ENCODE data around the gene EFNB2. TPM values are rescaled to one million over a fixed set of nuclear protein-coding genes. Genes with fewer than 3 reads are reported as not detected.

The EFNB2 gene
- total and polyA plus RNA-seq, 9 of the 15 experiments (the other 6 are each of a cell fraction or from before 2014, with no cell fraction given), result 0.01 to 0.29 (median 0.18) TPM

- TF ChIP-seq, protein P1, sequence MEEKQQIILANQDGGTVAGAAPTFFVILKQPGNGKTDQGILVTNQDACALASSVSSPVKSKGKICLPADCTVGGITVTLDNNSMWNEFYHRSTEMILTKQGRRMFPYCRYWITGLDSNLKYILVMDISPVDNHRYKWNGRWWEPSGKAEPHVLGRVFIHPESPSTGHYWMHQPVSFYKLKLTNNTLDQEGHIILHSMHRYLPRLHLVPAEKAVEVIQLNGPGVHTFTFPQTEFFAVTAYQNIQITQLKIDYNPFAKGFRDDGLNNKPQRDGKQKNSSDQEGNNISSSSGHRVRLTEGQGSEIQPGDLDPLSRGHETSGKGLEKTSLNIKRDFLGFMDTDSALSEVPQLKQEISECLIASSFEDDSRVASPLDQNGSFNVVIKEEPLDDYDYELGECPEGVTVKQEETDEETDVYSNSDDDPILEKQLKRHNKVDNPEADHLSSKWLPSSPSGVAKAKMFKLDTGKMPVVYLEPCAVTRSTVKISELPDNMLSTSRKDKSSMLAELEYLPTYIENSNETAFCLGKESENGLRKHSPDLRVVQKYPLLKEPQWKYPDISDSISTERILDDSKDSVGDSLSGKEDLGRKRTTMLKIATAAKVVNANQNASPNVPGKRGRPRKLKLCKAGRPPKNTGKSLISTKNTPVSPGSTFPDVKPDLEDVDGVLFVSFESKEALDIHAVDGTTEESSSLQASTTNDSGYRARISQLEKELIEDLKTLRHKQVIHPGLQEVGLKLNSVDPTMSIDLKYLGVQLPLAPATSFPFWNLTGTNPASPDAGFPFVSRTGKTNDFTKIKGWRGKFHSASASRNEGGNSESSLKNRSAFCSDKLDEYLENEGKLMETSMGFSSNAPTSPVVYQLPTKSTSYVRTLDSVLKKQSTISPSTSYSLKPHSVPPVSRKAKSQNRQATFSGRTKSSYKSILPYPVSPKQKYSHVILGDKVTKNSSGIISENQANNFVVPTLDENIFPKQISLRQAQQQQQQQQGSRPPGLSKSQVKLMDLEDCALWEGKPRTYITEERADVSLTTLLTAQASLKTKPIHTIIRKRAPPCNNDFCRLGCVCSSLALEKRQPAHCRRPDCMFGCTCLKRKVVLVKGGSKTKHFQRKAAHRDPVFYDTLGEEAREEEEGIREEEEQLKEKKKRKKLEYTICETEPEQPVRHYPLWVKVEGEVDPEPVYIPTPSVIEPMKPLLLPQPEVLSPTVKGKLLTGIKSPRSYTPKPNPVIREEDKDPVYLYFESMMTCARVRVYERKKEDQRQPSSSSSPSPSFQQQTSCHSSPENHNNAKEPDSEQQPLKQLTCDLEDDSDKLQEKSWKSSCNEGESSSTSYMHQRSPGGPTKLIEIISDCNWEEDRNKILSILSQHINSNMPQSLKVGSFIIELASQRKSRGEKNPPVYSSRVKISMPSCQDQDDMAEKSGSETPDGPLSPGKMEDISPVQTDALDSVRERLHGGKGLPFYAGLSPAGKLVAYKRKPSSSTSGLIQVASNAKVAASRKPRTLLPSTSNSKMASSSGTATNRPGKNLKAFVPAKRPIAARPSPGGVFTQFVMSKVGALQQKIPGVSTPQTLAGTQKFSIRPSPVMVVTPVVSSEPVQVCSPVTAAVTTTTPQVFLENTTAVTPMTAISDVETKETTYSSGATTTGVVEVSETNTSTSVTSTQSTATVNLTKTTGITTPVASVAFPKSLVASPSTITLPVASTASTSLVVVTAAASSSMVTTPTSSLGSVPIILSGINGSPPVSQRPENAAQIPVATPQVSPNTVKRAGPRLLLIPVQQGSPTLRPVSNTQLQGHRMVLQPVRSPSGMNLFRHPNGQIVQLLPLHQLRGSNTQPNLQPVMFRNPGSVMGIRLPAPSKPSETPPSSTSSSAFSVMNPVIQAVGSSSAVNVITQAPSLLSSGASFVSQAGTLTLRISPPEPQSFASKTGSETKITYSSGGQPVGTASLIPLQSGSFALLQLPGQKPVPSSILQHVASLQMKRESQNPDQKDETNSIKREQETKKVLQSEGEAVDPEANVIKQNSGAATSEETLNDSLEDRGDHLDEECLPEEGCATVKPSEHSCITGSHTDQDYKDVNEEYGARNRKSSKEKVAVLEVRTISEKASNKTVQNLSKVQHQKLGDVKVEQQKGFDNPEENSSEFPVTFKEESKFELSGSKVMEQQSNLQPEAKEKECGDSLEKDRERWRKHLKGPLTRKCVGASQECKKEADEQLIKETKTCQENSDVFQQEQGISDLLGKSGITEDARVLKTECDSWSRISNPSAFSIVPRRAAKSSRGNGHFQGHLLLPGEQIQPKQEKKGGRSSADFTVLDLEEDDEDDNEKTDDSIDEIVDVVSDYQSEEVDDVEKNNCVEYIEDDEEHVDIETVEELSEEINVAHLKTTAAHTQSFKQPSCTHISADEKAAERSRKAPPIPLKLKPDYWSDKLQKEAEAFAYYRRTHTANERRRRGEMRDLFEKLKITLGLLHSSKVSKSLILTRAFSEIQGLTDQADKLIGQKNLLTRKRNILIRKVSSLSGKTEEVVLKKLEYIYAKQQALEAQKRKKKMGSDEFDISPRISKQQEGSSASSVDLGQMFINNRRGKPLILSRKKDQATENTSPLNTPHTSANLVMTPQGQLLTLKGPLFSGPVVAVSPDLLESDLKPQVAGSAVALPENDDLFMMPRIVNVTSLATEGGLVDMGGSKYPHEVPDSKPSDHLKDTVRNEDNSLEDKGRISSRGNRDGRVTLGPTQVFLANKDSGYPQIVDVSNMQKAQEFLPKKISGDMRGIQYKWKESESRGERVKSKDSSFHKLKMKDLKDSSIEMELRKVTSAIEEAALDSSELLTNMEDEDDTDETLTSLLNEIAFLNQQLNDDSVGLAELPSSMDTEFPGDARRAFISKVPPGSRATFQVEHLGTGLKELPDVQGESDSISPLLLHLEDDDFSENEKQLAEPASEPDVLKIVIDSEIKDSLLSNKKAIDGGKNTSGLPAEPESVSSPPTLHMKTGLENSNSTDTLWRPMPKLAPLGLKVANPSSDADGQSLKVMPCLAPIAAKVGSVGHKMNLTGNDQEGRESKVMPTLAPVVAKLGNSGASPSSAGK (IDR thresholded peaks at IDR 0.05), result no peak
- TF ChIP-seq POLR2AphosphoS5 (IDR thresholded peaks at IDR 0.05; ENCODE audit: control insufficient read depth, insufficient read depth, low read depth, low read length), result peak; percentile 70
- TF ChIP-seq HDAC2 (IDR thresholded peaks at IDR 0.05), result no peak
- no peak for TF ChIP-seq TAF7 (tag; IDR thresholded peaks at IDR 0.05)
- TF ChIP-seq FOXP1 (CRISPR knock-in tag; IDR thresholded peaks at IDR 0.05), result 0 out of 2 replicates have a peak, but pooled peaks have one; percentile 48
- peak; percentile 64; the same call in 1 of the 2 replicates for TF ChIP-seq MYC (IDR thresholded peaks at IDR 0.05; ENCODE audit: low read depth, low read length)
- TF ChIP-seq MYC (CRISPR knock-in tag; IDR thresholded peaks at IDR 0.05; ENCODE audit: borderline replicate concordance, low read depth), result peak; percentile 40; the same call in 1 of the 2 replicates
- no peak for TF ChIP-seq NR1H2 (CRISPR knock-in tag; IDR thresholded peaks at IDR 0.05)
- no peak for TF ChIP-seq TAF9B (IDR thresholded peaks at IDR 0.05; ENCODE audit: partially characterized antibody)
- no peak for TF ChIP-seq SREBF2 (CRISPR knock-in tag; IDR thresholded peaks at IDR 0.05)
- TF ChIP-seq RBFOX2 (IDR thresholded peaks at IDR 0.05; ENCODE audit: low read depth, low read length), result peak; percentile 94
- no peak for TF ChIP-seq FOXK1 (CRISPR knock-in tag; IDR thresholded peaks at IDR 0.05; ENCODE audit: borderline replicate concordance)
- no peak for TF ChIP-seq NCOR1 (IDR thresholded peaks at IDR 0.05)
- no peak for TF ChIP-seq IFI16 (CRISPR knock-in tag; IDR thresholded peaks at IDR 0.05)
These were observed 32.2 kb upstream of the EFNB2 start, which contains the start of gene ARGLU1 (continued) for GRCh38 chr13:106567474-106568298.

Data from K562 (cell line).